CD4-positive, alpha-beta T cell treated with Interferon alpha-2 for 1 hour (primary cell): ENCODE measurements around the gene PEX10.
"Not testable (repeated sequence)": the region's sequence is repeated elsewhere in the genome, so short reads cannot be mapped to it uniquely, and the experiment has no call there.

Source experiments
- DNase-seq, 2 donors: peaks; one replicate each; pipeline ENCODE4 v3.0.0-alpha.2; 2020 to 2022

The PEX10 gene

DNA sequence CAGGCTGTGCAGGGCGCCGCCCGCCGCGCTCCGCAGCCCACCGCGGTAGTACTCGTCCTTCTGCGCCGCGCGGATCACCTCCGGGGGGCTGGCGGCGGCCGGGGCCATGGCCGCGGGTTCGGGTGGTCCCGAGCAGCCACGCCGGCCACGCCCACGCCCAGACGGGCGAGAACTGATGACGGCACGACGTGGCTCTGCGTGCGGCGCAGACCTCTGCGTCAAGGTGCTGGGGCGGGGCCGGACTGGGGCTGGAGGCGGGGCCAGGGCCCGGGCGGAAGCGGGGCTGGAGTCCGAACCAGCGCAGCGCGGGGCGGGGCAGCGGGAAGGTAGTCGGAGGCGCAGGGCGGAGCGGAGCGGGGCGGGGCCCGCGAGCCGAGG is at the start of gene PEX10:
TSS of gene PEX10 (minus strand) at position 170 of the 378 bp plus-strand sequence. CDS start at position 108, 62 bp downstream.
- peak; percentile 97 to 99 for DNase-seq

DNA sequence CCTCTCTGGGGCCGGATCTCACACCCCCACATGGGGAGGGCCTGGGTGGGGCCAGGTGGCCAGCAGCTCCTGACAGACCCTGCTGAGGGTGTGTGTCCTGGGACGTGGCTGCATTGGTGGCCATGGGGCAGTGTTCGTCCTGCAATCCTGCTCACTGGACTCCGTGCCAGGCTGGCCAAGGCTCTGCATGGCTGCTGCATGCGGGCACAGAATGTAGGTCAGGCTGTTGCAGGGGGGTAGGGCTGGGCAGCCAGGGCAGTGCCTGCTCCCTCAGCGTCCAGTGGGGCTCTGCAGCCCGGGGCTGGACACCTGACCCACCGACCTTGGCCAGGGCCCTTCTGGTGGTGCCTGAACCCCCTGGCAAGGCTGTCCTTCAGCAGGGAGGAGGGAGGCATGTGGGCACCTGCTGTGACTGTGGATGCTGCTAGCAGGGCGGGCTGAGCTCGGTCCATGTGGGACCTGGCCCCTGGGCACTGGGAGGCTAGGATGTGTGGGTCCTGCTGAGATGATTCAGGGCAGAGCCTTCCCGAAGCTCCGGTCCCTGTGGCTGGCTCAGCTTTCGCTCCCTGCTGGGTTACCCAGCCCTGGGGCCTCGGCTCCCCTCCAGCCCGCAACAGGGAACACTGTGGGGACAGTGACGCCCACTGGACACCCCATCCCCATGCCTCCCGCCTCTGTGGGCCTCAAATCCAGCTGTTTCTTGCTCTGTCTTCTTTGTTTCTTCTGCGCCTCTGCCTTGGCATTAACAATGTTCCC is 48.8 kb upstream of the PEX10 start:
- DNase-seq = no peak

DNA sequence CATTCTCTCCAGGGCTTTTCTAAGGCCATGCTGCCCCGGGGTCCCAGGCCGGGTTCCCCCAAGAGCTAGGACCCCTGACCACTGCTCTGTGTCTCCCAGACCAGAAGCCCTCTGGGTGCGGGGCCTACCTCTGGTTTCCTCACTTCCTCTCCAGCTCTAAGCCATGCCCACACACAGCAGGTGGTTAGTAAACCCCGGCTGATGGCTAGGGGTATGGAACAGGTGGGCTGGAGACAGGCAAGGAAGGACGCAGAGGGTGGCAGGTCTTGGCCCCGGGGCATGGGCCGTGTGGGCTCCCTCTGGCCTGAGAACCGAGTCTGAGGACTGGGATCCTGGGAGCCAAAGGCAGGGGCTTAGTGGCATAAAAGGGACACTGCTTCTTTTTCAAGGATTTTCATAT is 47.8 kb upstream of the PEX10 start:
- DNase-seq = no peak

DNA sequence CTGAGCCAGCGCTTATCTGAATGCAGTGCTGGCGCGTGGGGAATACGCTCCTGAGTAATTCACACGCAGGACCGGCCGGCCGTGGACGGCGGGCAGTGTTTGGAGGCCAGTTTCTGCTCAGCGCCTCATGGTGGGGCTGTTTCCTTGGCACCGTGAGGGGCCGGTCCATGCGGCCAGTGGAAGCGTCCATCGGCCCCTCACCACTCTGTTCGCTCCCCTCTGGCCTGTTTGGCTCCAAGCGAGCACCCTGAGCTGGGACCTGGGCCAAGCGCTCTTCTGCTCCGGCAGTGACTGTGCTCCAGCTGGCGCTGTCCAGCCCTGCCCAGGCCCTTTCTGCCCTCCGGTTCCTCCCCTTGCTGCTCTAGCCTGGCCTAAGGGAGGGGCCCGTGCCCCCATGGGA is 47.4 kb upstream of the PEX10 start:
- DNase-seq = no peak

DNA sequence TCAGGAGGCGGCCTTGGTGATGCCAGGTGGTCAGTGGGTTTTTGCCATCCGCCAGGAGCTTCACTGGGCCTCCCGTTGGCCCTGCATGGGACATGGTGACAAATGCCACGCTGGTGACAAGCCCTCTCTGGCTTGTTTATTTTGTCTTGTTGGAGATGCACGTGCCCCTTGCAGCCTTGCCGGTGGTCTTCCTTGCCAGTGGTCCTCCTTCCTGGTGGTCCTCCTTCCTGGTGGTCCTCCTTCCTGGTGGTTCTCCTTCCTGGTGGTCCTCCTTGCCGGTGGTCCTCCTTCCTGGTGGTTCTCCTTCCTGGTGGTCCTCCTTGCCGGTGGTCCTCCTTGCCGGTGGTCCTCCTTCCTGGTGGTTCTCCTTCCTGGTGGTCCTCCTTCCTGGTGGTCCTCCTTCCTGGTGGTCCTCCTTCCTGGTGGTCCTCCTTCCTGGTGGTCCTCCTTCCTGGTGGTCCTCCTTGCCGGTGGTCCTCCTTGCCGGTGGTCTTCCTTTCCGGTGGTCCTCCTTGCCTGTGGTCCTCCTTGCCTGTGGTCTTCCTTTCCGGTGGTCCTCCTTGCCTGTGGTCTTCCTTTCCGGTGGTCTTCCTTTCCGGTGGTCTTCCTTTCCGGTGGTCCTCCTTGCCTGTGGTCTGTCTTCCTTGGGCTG is 46.9 kb upstream of the PEX10 start:
- not testable (repeated sequence) for DNase-seq

DNA sequence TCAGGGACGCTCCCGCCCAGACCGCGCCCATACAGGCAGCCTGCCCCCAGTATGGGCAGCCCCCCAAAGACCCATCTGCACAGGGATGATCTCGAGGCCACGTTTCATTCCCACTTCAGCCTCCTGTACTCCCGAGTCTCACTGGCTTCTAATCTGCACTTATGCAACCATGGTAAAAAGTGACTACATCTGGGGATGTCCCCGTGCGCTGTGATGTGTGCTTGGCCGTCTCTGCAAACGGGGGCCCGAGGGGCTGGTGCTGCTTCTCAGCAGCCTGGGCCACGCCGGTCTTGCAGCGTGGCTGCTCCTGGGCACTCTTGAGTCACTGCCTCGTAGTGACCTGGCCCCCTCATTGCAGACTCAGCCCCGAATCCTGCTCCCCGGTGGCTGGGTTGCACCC is 46.3 kb upstream of the PEX10 start:
- no peak for DNase-seq

DNA sequence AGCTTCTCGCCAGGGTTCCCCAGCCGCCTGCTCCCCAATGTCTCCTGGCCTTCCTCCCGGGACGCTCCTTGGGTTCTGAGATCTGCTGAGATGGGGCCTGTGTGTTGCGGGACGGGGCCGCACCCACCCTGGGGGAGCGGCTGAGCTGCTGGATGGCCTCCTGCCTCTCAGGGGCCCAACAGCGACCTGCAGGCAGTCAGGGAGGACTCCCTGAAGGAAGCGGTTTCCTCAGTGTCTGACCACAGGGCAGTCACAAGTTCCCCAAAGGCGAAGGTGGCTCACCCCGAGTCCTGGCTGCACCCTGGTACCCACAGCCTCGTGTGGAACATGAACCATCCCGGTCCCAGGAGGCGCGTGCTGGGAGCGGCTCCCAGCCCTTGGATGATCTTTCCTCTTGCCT is 45.1 kb upstream of the PEX10 start:
- no peak for DNase-seq

DNA sequence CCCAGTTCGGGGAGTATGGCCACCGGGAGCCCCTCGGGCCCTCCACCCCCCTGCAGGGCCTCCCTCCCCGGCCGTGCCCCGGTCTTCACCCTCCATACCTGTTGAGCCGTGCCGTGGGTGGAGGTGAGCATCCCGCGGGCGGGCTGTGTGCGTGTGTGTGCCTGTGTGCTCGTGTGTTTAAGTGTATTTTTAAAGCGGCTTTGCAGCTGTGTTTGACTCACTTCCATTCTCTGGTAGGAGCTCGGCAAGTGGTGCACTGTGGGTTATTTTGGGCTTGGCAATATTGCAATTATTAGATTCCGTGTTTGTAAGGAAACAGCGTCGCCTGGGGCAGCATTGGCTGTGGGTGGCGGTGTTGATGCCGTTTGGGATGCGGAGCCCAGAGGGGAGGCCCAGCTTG is 43.4 kb upstream of the PEX10 start:
- no peak for DNase-seq

DNA sequence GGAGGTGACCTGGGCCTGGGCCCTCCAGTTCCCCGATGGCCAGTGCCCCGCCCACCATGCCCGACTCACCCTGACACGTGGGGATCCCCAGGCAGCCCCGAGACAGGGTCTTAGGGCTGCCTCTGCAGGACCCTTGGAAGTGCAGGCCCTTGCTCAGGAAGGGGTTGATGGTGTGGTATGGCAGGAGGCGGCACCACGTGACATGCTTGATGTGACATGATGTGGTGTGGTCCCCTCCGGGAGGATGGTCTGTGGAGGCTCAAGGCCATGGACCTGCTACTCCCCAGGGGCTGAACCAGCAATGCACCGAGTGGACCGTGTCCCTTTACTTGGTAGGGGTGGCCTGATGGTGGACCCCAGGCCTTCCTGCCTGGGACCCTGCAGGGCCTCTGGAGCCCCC is 41.9 kb upstream of the PEX10 start:
- no peak for DNase-seq

DNA sequence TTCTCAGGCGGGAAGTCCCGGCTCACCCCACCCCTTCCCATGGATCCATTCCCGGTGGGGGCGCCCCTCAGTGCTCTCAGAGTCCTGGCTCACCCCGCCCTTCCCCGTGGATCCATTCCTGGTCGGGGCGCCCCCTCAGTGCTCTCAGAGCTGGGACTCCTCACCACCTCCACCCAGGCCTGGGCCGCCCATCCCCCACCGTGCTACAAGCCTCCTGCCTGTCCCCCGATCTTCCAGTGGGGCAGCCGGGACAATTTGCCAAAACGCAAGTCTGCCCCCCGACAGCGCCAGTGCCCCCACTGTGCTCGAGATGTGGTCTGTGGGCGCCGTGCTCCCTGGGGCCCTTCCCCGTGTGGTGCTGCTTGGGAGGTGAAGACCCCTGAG is 40.6 kb upstream of the PEX10 start:
- DNase-seq = no peak

DNA sequence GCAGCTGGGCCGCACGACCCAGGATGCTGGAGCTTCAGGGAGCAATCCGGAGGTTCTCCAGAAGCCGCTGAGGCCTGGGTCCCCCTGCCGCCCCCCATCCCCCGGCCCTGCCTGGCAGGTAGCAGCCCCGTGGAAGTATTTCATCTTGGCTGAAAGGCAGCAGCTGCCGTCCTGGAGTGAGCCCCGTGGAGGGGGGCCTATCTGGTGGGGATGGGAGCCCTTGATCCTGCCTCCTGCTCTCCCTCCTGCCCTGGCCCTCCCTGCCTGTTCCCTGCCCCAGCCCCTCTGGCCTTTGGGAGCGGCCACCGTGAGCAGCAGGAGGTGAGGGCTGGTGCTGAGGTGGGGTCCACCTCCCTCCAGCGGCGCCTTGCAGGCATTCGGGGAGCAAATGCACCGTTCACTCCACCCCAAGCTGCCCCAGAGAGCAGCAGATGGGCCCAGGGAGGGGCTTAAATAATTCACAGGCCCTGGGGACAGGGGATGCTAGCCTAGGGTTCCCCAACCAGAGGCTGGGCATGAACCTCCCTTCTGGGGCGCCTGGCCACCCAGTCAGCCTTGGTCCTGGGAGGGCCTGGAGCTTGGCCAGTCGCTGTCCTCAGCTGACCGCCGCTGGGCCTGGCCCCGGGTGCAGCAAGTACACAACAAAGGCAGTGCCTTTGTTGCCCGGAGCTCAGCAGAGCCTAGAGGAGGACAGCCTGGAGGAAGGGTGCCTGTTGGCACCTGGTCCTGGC is 40.0 kb upstream of the PEX10 start:
- DNase-seq = no peak

DNA sequence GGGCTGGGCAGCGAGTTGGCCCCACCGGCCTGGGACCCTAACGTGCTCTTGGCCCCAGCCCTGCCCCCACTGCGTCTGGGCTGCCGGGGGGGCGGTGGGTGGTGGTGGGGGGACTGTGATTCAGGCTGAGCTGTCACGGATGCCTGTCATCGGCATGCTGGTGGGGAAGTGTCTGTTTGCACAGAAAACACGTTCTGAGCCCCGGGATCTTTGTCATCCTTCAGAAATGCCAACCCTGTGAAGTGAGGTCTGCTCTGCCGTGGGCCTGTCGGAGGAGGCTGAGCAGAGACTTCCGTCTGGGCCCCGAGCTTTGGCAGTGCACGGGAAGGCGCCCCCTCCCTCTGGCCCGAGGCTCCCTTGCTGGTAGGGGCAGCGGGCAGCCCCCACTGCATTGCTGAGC is 39.4 kb upstream of the PEX10 start:
- no peak for DNase-seq

DNA sequence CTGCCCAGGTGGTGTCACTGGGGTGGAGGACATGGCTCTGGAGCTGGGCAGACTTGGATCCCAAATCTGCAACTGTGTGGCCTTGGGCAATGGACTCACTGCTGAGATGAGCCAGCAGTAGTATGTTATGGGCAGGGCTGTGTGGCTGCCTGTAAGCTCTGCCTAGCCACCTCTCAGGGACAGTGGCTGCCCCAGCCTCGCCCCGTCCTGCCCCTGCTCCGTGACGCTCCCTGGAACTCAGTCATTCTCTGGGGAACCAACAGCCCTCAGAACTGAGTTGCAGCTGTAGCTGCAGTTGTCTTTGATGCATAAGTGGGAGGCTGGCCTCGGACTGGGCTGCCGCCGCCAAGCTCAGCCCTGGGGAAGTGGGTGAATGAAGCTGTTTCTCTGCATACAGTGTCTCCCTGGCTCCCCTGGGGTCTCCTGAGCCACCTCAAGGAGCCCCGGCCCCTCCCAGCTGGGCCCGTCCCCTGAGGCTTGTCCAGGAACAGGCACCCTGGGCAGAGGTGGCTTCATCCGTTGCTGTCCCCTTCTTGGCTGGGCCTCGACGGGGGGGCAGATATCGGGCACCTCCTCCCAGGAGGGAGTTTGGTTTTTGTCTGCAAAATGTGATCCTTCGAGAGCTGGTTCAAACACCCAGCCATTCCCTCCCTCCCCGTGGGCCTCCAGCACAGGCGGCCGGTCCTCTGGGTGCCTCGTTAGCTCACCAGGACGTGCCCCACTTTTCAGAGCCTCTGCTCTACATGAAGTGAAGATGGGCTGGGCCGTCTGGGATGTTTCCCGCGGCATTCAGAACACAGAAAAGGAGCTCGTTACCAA is 37.5 kb upstream of the PEX10 start:
- DNase-seq = no peak

DNA sequence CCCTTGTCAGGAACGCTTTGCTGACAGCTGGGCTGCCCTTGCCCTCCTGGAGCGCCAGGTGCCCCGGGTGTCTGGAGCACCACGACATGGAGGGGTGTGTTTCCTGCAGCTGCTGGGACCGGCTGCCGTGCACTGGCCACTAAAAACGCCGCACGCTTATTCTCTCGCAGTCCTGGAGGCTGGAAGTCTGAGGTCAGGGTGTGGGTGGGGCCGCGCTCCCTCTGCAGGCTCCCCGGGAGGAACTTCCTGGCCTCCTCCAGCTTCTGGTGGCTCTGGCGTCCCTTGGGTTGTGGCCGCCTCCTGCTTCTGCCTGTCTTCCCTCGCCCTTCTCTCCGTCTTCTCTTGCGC is 35.7 kb upstream of the PEX10 start:
- no peak for DNase-seq

DNA sequence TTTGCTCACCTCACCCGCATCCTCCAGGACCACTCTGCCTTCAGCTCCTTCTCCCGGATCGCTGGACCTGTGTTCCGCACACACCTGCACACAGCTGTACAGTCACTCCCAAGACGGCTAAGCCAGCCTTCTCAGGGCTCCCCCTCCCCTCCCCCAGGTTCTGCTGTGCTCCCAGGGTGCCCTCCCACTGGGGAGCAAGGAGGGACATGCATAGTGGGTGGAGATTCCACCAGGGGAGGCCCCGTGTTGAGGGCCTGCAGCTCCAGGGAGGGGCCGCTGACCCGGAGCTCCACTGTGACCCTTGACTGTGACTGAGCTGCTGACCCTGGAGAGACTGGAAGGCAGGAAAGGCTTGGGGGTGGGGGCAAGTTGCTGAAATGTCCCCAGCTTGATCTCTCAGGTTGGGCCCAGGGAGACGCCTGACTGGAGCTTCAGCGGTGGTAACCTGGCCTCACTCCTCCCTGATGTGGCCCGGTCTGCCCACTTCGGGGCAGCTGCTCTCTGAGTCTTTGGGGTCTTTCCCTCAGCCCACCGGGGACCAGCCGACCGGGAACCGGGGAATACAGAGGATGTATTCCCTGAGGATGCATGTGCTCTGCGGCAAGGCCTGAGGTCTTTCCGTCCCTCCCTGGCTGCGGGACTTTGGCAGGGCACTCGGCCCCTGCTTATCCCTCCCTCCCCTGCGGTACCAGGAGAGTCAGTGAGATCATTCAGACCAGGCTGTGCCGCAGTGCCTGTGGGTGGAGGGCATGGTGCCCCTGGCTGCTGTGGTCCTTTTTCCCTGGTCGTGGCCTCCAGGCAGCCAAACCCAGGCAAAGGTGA is 35.1 kb upstream of the PEX10 start:
- no peak for DNase-seq

DNA sequence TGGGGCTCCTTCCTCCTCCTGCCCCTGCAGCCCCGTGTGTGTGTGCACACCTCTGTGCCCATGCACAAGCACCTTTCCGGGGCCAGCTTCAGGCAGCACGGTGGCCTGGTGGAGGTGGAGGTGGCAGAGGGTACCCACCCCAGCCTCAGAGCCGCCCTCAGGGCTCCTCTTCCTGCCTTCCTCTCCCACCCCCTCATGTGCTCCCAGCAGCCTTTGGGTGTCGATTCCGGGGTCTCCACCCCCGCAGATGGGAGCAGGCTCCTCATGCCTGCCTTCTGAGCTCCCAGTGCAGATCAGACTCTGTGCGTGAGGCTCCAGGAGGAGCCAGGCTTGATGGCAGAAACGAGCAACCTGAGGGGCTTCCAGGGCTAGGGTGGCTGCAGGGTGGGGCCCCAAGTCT is 34.5 kb upstream of the PEX10 start:
- DNase-seq = no peak

DNA sequence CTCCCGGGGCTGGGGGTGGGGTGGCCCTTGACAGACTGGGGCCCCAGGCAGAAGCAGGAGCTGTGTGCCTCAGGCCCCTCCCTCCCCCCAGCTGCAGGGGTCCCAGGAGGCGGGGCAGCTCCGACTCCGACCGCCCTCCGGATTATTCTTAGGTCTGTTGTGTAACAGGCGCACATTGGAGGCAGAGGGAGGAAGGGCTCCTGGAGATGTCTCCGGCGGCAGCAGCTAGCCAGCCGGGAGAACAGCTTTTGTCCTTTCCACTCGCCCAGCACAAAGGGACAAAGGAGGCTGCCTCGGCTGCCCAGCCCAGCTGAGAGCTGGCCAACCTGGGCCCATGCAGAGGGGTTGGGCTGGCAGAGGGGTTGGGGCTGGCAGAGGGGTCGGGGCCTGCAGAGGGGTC is 34.0 kb upstream of the PEX10 start:
- no peak for DNase-seq

DNA sequence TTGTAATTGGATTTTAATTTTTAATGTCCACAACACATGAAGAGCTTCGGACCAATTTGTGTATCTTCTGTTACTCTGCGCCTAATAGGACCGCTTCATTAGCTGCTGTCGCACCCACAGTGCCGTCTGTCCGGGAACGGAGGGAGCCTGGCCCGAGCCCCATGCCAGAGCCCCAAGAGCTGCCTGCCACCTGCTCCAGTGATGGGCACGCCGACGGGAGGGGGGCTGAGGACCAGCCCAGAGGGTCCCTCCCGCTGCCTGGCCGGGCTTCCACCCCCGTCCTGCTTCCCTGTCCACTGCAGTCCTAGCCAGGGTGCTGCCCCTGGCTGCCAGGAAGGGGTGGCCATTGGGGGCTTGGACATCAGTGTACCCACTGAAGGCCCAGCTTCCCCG is 33.5 kb upstream of the PEX10 start:
- no peak for DNase-seq

DNA sequence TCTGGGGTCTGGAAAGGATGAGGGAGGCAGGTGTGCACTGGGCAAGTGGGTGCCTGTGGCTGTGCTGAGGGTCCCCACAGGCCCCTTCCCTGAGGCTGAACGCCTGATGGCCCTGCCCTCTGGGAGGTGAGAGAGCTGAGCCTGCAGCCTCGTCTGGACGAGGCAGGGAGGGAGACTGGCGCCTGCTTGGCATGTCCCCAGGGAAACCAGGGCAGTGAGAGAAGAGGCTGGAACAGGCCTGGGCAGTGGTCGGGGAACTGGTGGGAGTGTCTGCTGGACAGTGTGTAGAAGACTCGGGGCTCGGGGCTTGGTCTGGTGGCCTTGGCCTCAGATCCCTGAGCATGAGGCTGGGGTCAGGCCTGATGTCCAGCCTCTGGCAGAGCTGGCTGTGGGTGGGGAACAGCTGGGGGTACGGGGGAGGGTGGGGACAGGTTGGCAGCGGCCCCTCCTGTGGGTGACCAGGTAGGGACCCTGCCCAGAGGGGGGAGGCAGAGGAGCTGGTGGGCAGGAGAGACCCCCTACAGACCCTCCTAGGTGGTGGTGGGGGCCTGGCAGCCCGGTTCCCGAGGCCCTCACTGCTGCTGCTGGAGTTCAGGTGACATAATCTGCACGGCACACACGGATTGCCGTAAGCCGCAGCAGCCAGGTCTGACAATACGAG is 32.9 kb upstream of the PEX10 start:
- DNase-seq = no peak

DNA sequence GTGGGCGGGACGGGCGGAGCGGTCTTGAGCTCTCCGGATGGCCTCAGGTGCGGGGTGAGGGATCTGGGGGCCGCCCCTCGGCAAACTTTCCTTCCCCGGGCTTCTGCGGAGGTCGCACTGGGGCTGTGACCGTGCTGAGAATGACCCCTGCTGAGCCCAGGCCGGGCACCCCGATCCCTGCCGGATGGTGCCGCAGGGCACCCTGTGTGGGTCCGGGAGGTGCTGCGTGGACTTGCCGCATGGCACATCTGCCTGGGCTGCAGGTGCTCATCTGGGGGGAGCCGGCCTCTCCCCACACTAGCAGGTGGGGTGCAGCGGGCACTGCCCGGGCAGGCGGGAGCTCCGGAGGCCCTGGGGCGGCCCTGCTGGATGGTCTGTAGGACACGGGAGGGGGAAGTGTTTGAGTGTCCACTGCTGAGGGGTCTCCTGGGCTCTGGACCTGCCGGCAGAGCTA is 31.8 kb upstream of the PEX10 start:
- no peak for DNase-seq

DNA sequence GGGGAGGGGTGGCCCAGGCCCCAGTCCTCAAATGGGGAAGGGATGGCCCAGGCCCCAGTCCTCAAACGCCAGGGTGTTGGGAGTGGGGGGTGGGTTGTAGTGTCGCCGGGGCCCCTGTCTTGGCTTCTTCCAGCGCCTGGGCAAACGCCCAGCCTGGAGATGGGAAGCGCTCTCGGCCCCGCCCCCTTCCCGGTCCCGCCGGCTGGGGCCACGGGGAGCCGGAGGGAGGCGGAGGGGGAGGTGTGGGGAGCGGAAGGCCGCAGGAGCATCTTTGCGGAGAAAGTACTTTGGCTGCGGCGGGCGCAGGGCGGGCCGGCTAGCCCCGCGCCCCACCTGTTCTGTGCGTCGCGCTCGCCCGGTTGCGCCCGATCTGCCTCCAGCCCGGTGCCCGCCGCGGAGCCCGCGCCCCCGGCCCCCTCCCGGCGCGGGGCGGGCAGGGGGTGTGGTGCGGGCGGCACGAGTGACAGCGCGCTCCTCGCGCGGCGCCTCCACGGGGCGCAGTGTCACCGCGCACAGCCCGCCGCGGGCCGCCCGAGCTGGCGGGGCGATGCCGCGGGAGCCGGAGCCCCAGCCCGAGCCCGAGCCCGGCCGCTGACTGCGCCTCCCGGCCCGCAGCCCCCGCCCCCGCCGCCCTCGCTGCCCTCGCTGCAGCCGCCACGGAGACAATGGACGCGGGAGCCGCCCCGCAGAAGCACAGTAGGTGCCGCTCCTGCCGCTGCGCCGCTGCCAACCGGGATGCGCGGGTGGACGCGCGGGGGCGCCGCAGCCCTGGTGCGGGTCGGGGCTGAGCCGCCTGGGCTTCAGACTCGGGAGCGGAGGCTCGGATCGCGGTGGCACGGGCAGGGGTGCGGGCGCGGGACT is 31.1 kb upstream of the PEX10 start:
- DNase-seq = peak in 1 of 2 donors; percentile 35
